ENCODE results near the gene PPP1R13L.

DNA sequence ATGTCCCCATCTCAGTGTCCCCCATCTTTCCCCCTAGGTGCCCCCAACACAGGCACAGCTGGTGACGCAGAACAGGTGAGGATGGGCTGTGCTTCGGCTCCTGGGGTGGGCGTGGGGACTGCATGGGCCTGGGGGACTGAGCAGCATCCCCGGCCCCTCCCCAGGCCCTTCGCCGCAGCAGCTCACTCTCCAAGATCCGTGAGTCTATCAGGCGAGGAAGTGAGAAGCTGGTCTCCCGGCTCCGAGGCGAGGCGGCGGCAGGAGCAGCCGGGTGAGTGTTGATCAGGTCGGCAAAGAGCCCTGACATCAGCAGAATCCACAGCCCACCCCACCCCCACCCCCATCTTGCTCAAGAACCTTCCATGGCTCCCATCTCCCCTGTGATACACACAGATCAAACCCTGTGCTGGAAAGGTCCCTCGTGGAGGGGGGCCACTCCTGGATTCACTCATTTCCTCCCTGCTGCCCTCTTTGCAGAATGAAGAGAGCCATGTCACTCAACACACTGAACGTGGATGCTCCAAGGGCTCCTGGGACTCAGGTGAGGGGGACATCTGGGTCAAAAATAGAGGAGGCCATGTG is 54.3 kb downstream of the PPP1R13L start:
- TF ChIP-seq, protein P1, sequence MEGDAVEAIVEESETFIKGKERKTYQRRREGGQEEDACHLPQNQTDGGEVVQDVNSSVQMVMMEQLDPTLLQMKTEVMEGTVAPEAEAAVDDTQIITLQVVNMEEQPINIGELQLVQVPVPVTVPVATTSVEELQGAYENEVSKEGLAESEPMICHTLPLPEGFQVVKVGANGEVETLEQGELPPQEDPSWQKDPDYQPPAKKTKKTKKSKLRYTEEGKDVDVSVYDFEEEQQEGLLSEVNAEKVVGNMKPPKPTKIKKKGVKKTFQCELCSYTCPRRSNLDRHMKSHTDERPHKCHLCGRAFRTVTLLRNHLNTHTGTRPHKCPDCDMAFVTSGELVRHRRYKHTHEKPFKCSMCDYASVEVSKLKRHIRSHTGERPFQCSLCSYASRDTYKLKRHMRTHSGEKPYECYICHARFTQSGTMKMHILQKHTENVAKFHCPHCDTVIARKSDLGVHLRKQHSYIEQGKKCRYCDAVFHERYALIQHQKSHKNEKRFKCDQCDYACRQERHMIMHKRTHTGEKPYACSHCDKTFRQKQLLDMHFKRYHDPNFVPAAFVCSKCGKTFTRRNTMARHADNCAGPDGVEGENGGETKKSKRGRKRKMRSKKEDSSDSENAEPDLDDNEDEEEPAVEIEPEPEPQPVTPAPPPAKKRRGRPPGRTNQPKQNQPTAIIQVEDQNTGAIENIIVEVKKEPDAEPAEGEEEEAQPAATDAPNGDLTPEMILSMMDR (IDR thresholded peaks at IDR 0.05; ENCODE audit: insufficient read depth, low read depth, low read length): no peak
- no peak for TF ChIP-seq EZH2 (IDR thresholded peaks at IDR 0.05; ENCODE audit: insufficient read depth, low read length)

All from astrocyte (in vitro differentiated cells and primary cell).